Endodermal cell (in vitro differentiated cells): ENCODE results near the gene KIAA1755. TPM values are rescaled to one million over a fixed set of nuclear protein-coding genes. Genes with fewer than 3 reads are reported as not detected.
A peak's percentile ranks its signal among the peaks of the same experiment; 100 is the strongest.

Experiments
- DNase-seq: peaks from one replicate; pipeline ENCODE4 v3.0.0-alpha.2; 2017
- H3K27ac ChIP-seq: 2 replicates; pipeline ENCODE4 v1.5.1; 2013; ENCODE audit warnings: mild to moderate bottlenecking, low read depth, low read length, moderate library complexity
- H3K27me3 ChIP-seq: 2 replicates; pipeline ENCODE4 v1.6.1; 2013; ENCODE audit warnings: mild to moderate bottlenecking, low read length, moderate library complexity; ENCODE audit not compliant: insufficient read depth, control insufficient read depth, poor library complexity, severe bottlenecking
- H3K36me3 ChIP-seq: 2 replicates; pipeline ENCODE4 v1.7.0; 2013; ENCODE audit warnings: mild to moderate bottlenecking, low read length, moderate library complexity; ENCODE audit not compliant: control insufficient read depth, insufficient read depth
- H3K4me1 ChIP-seq: one replicate; pipeline ENCODE4 v1.7.0; 2013; ENCODE audit warnings: low read length; ENCODE audit not compliant: control insufficient read depth, insufficient read depth
- H3K4me3 ChIP-seq: 2 replicates; pipeline ENCODE4 v1.5.1; 2013; ENCODE audit warnings: mild to moderate bottlenecking, low read length, moderate library complexity
- H3K9ac ChIP-seq: 2 replicates; pipeline ENCODE4 v1.6.1; 2013; ENCODE audit warnings: mild to moderate bottlenecking, low read length, moderate library complexity; ENCODE audit not compliant: poor library complexity, severe bottlenecking; ENCODE audit errors: extremely low read depth
- H3K9me3 ChIP-seq: 2 replicates; pipeline ENCODE4 v1.6.1; 2013; ENCODE audit warnings: mild to moderate bottlenecking, low read length, moderate library complexity; ENCODE audit not compliant: control insufficient read depth
- H3K27ac Mint-ChIP-seq: 2 replicates; pipeline ENCODE4 v1.8.0; 2020; ENCODE audit warnings: mixed read lengths
- H3K27me3 Mint-ChIP-seq: 2 replicates; pipeline ENCODE4 v1.8.0; 2021; ENCODE audit warnings: mild to moderate bottlenecking, mixed read lengths; ENCODE audit not compliant: insufficient read depth
- H3K36me3 Mint-ChIP-seq: 2 replicates; pipeline ENCODE4 v1.8.0; 2020; ENCODE audit warnings: low read depth, mixed read lengths
- H3K4me1 Mint-ChIP-seq: 2 replicates; pipeline ENCODE4 v1.8.0; 2020; ENCODE audit warnings: mixed read lengths
- H3K4me3 Mint-ChIP-seq: 2 replicates; pipeline ENCODE4 v1.8.0; 2020; ENCODE audit warnings: mild to moderate bottlenecking, moderate library complexity, mixed read lengths
- H3K9me3 Mint-ChIP-seq: 2 replicates; pipeline ENCODE4 v1.8.0; 2020; ENCODE audit warnings: mild to moderate bottlenecking, mixed read lengths
- WGBS, 2 experiments: methylation state at CpG; one replicate each; pipeline versions ENCODE4 v1.1.5 to v1.1.7; 2013; ENCODE audit warnings: missing lambda C conversion rate in 2 of 2, mixed read lengths in 1 of 2; ENCODE audit not compliant: insufficient coverage in 1 of 2, insufficient read length in 1 of 2; 5-methylcytosine and 5-hydroxymethylcytosine counted together
- total RNA-seq, 2 donors: library from RNA; stranded (reverse); fragmentation: NEBNext Ultra II Directional in 1 of 2; extraction: Animal tissue kit (Norgen Biotek cat#: 25700) in 1 of 2; gene quantifications; 2 replicates in 1 of 2; 3 replicates in 1 of 2; pipeline ENCODE4 v1.2.1, GENCODE V29; 2021
- TF ChIP-seq, protein P1 (sequence below): fragments of 200-600 bp; sonication (generic); conservative IDR thresholded peaks from 2 replicates; pipeline ENCODE4 v1.5.0; 2021; ENCODE audit warnings: antibody characterized with exemption, mild to moderate bottlenecking

The KIAA1755 gene
- total RNA-seq, 2 donors from 2014 or later: not detected

DNA sequence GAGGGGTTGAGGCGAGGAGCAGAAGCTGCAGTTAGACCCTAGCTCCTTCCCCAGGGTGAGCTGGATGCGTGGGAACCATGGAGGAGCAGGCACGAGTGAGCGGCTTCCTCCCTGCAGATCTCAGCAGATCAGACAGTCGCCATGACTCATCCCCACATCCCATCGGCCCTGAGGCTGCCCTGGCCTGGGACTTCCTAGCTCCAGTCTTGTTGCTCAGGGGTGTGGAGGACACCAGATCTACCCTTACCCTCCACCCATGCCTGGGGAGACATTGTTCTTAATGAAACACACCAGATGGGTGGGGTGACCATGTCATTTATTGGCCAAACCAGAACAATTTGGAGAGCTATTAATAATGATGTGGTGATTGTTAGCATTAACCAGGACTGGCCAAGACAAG, 59.2 kb downstream of the KIAA1755 start:
- peaks cover 4% of the 10 kb centered on the region for H3K27me3 Mint-ChIP-seq
- no peaks in the 10 kb centered on the region for H3K9me3 Mint-ChIP-seq
- peaks cover 6% of the 10 kb centered on the region for H3K4me1 Mint-ChIP-seq
- no peaks in the 10 kb centered on the region for H3K36me3 Mint-ChIP-seq
- Histone ChIP-seq H3K27ac (no peak overlapping the region), H3K9me3 (no peaks in the 10 kb centered on the region), H3K27me3 (peaks cover 6% of the 10 kb centered on the region), H3K4me3 (no peak overlapping the region), H3K36me3 (no peaks in the 10 kb centered on the region), H3K4me1 (no peaks in the 10 kb centered on the region), H3K9ac (no peak overlapping the region)
- TF ChIP-seq, protein P1, sequence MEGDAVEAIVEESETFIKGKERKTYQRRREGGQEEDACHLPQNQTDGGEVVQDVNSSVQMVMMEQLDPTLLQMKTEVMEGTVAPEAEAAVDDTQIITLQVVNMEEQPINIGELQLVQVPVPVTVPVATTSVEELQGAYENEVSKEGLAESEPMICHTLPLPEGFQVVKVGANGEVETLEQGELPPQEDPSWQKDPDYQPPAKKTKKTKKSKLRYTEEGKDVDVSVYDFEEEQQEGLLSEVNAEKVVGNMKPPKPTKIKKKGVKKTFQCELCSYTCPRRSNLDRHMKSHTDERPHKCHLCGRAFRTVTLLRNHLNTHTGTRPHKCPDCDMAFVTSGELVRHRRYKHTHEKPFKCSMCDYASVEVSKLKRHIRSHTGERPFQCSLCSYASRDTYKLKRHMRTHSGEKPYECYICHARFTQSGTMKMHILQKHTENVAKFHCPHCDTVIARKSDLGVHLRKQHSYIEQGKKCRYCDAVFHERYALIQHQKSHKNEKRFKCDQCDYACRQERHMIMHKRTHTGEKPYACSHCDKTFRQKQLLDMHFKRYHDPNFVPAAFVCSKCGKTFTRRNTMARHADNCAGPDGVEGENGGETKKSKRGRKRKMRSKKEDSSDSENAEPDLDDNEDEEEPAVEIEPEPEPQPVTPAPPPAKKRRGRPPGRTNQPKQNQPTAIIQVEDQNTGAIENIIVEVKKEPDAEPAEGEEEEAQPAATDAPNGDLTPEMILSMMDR: no peak
- WGBS, 2 experiments: 83 to 84% methylated on average over 6 of the region's 6 CpGs
- no peak overlapping the region for H3K4me3 Mint-ChIP-seq
- peak; percentile 36 for DNase-seq
- no peak overlapping the region for H3K27ac Mint-ChIP-seq

DNA sequence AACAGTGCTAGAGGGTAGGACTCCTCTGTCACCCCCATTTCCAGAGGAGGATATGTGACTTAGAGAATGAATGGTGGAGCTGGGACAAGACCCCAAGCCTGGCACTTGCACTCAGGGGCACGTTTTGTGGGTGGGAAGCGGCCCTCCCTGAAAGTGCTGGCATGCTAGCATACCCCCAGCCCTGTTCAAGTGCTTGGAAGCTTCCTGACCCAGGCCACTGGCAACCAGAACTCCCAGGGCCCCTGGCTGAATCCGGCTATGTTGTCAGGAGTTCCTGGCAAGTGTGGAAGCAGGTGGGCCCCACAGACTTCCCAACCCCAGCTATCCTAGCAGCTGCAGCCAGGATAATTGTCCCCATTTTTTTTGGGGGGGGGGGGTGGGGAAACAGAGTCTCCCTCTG, 59.9 kb downstream of the KIAA1755 start:
- WGBS, 2 experiments: 83% methylated on average over 3 of the region's 3 CpGs; no CpG with 5 or more reads in 1 of the 2 experiments
- Mint-ChIP-seq H3K36me3 (no peaks in the 10 kb centered on the region), H3K9me3 (no peaks in the 10 kb centered on the region), H3K27ac (no peak overlapping the region), H3K4me3 (no peak overlapping the region), H3K4me1 (peaks cover 6% of the 10 kb centered on the region), H3K27me3 (peaks cover 4% of the 10 kb centered on the region)
- Histone ChIP-seq H3K4me1 (no peaks in the 10 kb centered on the region), H3K9ac (no peak overlapping the region), H3K36me3 (no peaks in the 10 kb centered on the region), H3K9me3 (no peaks in the 10 kb centered on the region), H3K27ac (no peak overlapping the region), H3K4me3 (no peak overlapping the region), H3K27me3 (peaks cover 6% of the 10 kb centered on the region)
- DNase-seq: peak; percentile 22
- TF ChIP-seq, protein P1: no peak

DNA sequence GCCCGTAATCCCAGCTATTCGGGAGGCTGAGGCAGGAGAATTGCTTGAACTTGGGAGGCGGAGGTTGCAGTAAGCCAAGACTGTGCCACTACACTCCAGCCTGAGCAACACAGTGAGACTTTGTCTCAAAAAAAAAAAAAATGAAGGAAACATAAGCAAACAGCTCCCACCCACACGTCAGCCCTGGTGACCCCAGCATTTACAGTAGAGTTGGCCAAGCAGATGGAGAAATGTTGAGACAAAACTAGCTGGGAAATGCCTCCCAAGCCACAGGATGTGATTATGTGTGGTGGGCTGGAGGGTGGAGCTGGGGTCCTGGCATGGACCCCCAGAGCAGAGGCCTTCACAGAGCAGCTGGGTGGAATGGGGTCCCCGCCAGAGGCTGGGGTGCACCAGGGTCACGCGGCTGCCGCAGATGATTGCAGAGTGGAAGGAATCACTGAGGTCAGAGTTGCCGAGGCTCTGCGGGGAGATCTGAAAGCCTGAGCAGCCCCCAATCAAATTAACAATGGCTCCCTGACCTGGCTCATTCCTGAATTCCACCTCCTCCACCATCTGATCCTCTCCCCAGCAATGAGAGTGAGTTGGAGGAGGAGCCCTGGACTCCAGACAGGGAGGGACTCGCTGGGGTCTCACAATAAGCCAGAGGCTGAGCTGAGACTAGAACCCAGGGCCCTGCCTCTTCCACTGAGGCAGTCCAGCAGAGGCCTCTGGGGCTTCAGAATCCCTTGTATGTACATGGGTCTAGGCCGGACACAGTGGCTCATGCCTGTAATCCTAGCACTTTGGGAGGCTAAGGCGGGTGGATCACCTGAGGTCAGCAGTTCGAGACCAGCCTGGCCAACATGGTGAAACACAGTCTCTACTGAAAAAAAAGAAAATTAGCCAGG, 60.8 kb downstream of the KIAA1755 start:
- H3K27ac Mint-ChIP-seq: no peak overlapping the region
- H3K9me3 Mint-ChIP-seq: no peaks in the 10 kb centered on the region
- 89 to 94% methylated on average over 13 to 14 of the region's 14 CpGs for WGBS, 2 experiments
- no peak overlapping the region for H3K27ac ChIP-seq
- peaks cover 9% of the 10 kb centered on the region for H3K27me3 Mint-ChIP-seq
- H3K36me3 Mint-ChIP-seq: no peaks in the 10 kb centered on the region
- no peaks in the 10 kb centered on the region for H3K36me3 ChIP-seq
- H3K4me1 ChIP-seq: no peaks in the 10 kb centered on the region
- peaks cover 6% of the 10 kb centered on the region for H3K27me3 ChIP-seq
- TF ChIP-seq, protein P1: no peak
- DNase-seq: peak; percentile 23
- H3K4me1 Mint-ChIP-seq: peaks cover 6% of the 10 kb centered on the region
- no peak overlapping the region for H3K4me3 ChIP-seq
- no peaks in the 10 kb centered on the region for H3K9me3 ChIP-seq
- H3K9ac ChIP-seq: no peak overlapping the region
- no peak overlapping the region for H3K4me3 Mint-ChIP-seq
